HK-2 (cell line): ENCODE results near the gene FUZ.
A peak's percentile ranks its signal among the peaks of the same experiment; 100 is the strongest.

Experiments used
- DNase-seq: peaks from one replicate; pipeline ENCODE4 v3.0.0-alpha.2; 2018; ENCODE audit not compliant: unreplicated experiment

The FUZ gene

GRCh38 chr19:49851456-49852259, 38.6 kb upstream of the FUZ start:
- DNase-seq, result peak; percentile 42

DNA sequence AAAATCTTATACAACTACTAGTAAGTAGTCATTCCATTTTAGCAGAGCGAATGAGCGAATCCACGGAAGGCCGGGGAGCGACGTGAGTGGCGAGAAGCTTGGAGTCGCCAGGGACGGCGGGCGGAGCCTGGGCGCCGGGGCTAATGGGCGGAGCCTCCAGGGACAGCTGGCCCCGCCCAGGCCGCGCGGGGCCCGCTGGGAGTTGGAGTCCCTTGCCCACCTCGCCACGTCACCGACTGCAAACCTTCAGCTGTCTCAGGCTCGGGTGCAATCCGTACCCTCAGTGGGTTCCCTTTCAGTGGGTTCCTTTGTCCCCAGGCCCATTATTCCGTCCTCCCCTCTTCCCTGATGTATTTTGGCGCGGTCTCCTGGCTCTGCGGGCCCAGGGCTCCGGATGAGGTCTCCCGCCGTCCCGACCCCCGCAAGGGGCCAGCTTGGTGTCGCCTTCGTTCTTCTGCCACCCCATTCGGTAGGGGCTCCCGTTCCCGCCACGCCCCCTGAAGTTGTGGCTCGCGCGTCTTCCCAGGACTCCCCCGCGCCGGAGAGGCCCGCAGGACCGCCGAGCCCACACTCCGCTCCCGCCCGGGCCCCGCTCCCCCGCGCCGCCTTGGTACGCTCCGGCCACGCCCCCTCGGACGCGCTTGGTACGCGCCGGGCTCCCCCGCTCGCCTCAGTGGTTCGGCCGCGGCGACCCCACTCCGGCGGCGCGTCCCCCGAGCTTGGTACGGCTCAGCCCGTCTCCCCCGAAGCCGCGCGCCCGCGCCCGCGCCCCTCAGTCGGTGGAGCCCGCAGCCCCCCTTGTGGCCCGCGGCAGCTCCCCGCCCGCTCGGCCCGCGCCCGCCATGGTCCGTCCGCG, 37.6 kb upstream of the FUZ start, which contains the start of gene PTOV1:
TSS of gene PTOV1 (plus strand) at position 673 of the 856 bp plus-strand sequence.
- DNase-seq, result peak; percentile 89

GRCh38 chr19:49850221-49850486, 37.1 kb upstream of the FUZ start:
- DNase-seq, result no peak

GRCh38 chr19:49849433-49850220, 36.5 kb upstream of the FUZ start:
- DNase-seq, result no peak

GRCh38 chr19:49848938-49849337, 35.8 kb upstream of the FUZ start:
- DNase-seq, result no peak

GRCh38 chr19:49847731-49848696, 34.9 kb upstream of the FUZ start:
- DNase-seq, result peak; percentile 47

DNA sequence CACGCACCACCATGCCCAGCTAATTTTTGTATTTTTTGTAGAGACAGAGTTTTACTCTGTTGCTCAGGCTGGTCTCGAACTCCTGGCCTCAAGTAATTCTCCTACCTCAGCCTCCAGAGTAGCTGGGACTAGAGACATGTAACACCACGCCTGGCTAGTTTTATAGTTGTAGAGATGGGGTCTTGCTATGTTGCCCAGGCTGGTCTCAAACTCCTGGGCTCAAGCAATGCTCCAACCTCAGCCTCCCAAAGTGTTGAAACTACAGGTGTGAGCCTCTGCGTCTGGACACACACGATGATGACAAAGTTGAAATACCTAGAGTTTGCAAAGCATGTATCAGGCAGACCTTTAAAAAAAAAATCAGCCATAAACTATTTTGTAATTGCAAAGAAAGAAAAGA, 33.3 kb upstream of the FUZ start:
- no peak for DNase-seq

GRCh38 chr19:49845414-49845813, 32.3 kb upstream of the FUZ start:
- DNase-seq, result no peak

DNA sequence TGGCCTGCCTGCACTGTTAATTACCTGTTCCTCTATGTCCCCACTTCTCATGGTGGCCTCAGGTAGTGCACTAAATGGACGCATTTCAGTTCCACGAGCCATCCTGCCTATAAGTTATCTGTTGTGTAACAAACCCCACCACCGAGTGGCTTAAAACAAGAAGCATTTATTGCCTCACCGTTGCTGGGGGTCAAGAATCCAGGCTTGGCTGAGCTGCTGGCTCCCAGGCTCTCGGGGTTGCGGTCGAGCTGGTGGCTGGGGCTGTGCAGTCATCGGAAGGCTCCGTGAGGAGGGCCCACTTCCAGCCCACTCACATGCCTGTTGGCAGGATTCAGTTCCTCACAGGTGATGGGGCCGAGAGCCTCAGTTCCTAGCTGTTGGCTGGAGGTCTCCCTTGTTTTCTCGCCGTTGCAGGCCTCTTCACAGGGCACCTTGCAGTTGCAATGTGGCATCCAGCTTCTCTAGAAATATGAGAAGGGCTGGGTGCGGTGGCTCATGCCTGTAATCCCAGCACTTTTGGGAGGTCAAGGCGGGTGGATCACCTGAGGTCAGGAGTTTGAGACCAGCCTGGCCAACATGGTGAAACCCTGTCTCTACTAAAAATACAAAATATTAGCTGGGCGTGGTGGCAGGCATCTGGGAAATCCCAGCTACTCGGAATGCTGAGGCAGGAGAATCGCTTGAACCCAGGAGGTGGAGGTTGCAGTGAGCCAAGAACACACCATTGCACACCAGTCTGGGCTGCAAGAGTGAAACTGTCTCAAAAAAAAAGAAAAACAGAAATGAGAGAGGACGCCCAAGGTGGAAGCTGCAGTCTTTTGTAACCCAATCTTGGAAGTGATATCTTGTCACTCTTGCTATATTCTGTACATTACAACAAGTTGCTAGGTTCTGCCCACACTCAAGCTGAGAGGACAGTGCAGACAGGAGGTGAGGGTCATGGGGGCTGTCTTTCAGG, 31.3 kb upstream of the FUZ start:
- no peak for DNase-seq

DNA sequence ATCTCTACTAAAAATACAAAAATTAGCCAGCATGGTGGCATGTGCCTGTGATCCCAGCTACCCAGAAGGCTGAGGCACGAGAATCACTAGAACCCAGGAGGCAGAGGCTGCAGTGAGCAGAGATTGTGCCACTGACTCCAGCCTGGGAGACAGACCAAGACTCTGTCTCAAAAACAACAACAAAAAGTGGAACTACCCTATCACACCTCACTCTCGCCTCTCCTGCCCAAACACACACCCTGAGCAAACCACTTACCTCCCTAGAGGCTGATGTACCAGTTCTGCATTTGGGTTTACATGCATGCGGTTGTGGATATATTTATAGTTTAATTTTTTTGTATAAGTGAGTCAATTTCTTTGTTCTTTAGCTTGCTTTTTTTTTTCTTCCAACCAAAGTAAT, 30.2 kb upstream of the FUZ start:
- no peak for DNase-seq

DNA sequence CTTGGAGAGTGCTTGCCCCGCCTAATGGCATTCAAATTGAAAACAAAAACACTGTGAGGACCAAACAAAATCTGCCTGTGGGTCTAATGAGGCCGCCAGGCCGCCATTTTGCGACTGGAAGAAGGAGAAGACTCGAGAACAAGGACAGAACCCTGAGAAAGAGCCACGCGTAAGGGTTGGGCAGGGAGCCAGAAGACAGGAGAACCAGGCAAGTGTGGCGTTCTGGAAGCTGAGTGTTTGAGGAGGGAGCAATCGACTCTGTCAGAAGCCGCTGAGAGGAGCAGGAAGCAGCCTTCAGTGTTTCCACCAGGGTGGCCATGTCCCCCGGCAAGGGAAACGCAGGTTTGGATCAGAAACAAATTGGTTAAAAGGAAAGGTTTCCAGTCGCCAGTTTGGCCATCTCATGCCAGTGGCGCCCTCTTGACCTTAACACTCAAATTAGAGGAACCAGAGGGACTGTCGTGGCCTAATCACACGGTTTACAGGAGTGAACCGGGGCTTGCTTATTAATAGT, 27.7 kb upstream of the FUZ start:
- DNase-seq, result no peak

DNA sequence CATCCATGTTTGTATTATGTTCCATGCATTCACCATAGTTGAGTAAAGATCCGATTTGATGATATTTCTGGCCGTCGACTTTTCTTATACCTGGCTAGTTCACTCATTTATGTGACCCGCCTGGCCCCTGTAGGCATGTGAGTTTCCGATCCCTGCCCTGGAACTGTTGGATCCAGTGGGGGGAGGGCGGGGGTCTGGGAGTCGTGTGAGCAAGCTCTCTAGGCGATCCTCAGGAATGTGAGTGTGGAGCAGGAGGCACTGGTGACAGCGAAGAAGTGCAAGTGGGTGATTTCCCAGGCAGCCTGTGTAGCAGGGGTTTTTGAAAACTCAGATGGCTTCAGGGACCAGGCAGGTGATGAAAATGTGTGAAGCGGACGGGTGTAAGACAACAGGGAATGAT, 27.2 kb upstream of the FUZ start:
- no peak for DNase-seq

DNA sequence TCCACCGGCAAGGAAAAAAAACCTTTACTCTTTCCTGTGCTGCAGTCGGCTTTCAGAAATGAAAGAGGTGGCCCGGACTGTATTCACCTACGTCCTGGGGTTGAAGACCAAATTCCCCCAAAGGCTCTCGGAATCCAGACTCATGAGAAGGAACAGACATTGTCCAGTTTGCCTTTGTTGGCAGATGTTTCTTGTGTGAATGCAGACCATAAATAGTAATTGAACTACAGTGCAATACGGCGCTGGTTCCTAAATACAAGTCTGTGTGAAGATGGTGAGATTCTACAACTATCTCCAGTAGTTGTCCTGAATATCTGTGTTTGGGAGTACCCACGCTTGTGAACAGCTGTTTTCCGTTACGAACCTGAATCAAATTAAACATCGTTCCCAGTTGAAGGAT, 26.6 kb upstream of the FUZ start:
- no peak for DNase-seq

DNA sequence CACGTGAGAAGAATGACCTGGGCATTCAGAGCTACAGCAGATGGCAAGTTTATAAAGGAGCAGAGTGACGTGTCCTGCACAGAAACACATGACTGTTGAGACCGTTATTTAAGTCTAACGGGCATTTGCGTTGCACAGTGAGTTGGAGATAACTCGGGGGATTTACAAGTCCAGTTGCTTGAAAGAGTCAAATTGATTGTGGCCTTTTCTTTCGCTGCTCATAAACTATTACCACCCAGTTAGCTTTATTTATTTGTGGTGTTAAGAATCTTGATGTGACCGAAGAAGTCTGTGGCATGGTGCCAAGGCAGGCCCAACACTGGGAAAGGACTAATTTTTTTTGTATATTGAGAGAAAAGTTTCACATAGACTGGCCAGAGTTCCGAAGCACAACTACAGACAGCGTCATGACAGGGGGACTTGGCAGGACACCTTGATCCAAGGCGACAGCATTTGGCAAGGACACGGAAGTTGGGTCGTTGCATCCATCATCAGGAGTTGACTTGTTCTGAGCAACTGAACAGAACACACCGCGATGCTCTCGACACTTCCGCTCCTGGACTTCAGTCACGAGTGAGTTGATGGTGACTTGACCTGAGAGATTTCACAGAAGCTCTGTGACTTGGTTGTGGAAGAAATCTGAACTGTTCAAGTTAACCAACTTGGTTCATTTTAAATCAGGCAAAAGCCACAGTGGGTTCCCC, 25.9 kb upstream of the FUZ start:
- DNase-seq, result no peak

GRCh38 chr19:49837425-49837824, 24.3 kb upstream of the FUZ start:
- DNase-seq, result no peak

DNA sequence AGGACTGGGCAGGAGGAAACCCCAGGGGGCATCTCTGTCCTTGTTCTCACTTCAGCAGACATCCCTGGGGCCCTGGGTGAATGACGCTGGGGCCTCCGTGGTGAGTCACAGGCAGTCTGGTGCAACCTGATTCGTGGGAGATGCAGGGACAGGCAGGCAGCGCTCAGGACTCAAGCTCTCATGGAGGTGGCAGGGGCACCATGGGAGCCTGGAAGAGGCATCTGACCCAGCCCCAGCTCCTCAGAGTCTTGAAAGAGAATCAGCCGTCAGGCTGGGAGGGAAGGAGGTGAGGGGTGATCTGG, 23.9 kb upstream of the FUZ start:
- DNase-seq, result no peak

GRCh38 chr19:49836176-49837008, 23.3 kb upstream of the FUZ start:
- no peak for DNase-seq

- no peak for DNase-seq
These were observed 22.5 kb upstream of the FUZ start for GRCh38 chr19:49835562-49835961.

DNA sequence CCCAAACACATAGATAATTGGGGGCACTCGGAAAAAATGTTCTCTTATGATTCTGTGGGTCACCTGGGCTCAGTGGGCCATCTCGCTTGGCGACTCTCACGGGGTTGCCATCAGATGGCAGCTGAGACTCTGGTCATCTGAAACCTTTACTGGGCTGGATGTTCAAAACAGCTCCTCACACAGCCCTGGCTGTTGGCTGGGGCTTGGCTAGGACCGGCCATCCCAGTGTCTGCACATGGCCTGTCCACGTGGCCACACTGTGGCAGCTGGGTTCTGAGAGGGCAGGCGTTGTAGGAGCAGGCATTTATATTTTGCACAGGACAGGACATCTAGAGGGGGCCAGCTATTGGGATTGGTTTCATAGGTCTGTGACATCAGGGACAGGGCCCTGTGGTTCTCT, 20.5 kb upstream of the FUZ start:
- DNase-seq, result no peak
